Liver (tissue), 3 donors: Measurements from ENCODE around the gene SGCB.

Experiments
- GABPA ChIP-seq, 2 donors: IDR thresholded peaks in 1 of 2; conservative IDR thresholded peaks in 1 of 2; 2 replicates each; pipeline ENCODE4 v1.6.1; 2016; ENCODE audit warnings: antibody characterized with exemption in 2 of 2, mild to moderate bottlenecking in 1 of 2, moderate library complexity in 1 of 2
- TF ChIP-seq, protein P1 (sequence below): fragments of 150-350 bp; IDR thresholded peaks from 2 replicates; pipeline ENCODE4 v1.5.1; 2017; ENCODE audit warnings: improper control_type of control experiment, low read depth, low read length; ENCODE audit not compliant: missing input control
- donor health status: healthy.
- donor health status: healthy.

DNA sequence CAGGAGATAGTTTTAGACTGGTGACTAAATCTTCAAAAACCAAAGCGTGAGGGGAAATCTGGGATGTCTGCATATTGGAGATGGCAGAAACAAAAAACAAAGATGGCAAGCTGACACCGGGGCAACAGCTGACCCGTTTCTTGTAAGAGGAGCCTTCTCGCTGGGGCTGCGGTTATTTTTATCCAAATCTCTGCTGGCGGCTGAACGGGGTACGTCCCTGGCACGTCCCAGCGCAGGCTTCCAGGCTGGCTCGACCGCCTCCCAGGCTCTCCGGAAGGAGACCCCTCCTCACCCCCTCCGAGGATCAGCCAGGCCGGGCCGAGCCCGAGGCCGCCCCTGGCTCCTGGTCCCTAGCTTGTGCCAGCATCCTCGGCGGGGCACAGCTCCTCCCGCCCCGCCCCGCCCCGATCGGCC, 403 bp downstream of the SGCB start:
- TF ChIP-seq, protein P1, sequence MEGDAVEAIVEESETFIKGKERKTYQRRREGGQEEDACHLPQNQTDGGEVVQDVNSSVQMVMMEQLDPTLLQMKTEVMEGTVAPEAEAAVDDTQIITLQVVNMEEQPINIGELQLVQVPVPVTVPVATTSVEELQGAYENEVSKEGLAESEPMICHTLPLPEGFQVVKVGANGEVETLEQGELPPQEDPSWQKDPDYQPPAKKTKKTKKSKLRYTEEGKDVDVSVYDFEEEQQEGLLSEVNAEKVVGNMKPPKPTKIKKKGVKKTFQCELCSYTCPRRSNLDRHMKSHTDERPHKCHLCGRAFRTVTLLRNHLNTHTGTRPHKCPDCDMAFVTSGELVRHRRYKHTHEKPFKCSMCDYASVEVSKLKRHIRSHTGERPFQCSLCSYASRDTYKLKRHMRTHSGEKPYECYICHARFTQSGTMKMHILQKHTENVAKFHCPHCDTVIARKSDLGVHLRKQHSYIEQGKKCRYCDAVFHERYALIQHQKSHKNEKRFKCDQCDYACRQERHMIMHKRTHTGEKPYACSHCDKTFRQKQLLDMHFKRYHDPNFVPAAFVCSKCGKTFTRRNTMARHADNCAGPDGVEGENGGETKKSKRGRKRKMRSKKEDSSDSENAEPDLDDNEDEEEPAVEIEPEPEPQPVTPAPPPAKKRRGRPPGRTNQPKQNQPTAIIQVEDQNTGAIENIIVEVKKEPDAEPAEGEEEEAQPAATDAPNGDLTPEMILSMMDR, result no peak
- no peak for TF ChIP-seq GABPA (IDR thresholded peaks at IDR 0.05 in 1 of 2, conservative IDR thresholded peaks at IDR 0.05 in 1 of 2)
